WTC11 (cell line): ENCODE measurements around the gene PSD4. TPM values are rescaled to one million over a fixed set of nuclear protein-coding genes. Genes with fewer than 3 reads are reported as not detected.

Experiments
- ATAC-seq: fragments of 200-7000 bp; cut with Tn5 transposase; 2 replicates; pipeline ENCODE4 v1.10.0; 2021; ENCODE audit warnings: mild to moderate bottlenecking, moderate library complexity
- CTCF ChIA-PET: fragments of 300-600 bp; sonication (Branson Sonifier 250); formaldehyde crosslinking; loops from one replicate; lab custom pipeline; 2021; ENCODE audit warnings: antibody characterized with exemption; lab: Charles Lee
- POLR2A ChIA-PET: fragments of 350-600 bp; sonication (Branson Sonifier 250); formaldehyde crosslinking; loops from one replicate; lab custom pipeline; 2021; ENCODE audit warnings: antibody characterized with exemption; lab: Charles Lee
- DNase-seq: peaks from one replicate; pipeline ENCODE4 v3.0.0; 2021; ENCODE audit warnings: low spot score
- H3K27ac Mint-ChIP-seq: 2 replicates; pipeline ENCODE4 v1.8.0; 2021; ENCODE audit warnings: mixed read lengths
- H3K27me3 Mint-ChIP-seq: 2 replicates; pipeline ENCODE4 v1.8.0; 2021; ENCODE audit warnings: low read depth, mild to moderate bottlenecking, moderate library complexity, mixed read lengths
- H3K36me3 Mint-ChIP-seq: 2 replicates; pipeline ENCODE4 v1.8.0; 2021; ENCODE audit warnings: mixed read lengths
- H3K4me1 Mint-ChIP-seq: 2 replicates; pipeline ENCODE4 v1.8.0; 2022; ENCODE audit warnings: mixed read lengths
- H3K4me3 Mint-ChIP-seq: 2 replicates; pipeline ENCODE4 v1.8.0; 2021; ENCODE audit warnings: mild to moderate bottlenecking, moderate library complexity, mixed read lengths
- H3K9me3 Mint-ChIP-seq: 2 replicates; pipeline ENCODE4 v1.8.0; 2021; ENCODE audit warnings: mixed read lengths
- ATF1 ChIP-seq: sonication (generic); formaldehyde crosslinking; IDR thresholded peaks from 2 replicates; pipeline ENCODE4 v1.8.1; 2023; ENCODE audit warnings: mild to moderate bottlenecking, moderate library complexity, missing genetic modification reagents
- CREM ChIP-seq: sonication (generic); formaldehyde crosslinking; IDR thresholded peaks from 2 replicates; pipeline ENCODE4 v1.8.1; 2022; ENCODE audit warnings: mild to moderate bottlenecking, missing genetic modification reagents, moderate library complexity
- CTCF ChIP-seq: fragments of 200-600 bp; IDR thresholded peaks from 2 replicates; pipeline ENCODE4 v1.8.0; 2022; ENCODE audit warnings: antibody characterized with exemption
- E2F4 ChIP-seq: sonication (generic); formaldehyde crosslinking; IDR thresholded peaks from 2 replicates; pipeline ENCODE4 v1.8.1; 2022; ENCODE audit warnings: low read depth, mild to moderate bottlenecking, moderate library complexity, missing genetic modification reagents, borderline replicate concordance
- KAT7 ChIP-seq: sonication (generic); formaldehyde crosslinking; IDR thresholded peaks from 2 replicates; pipeline ENCODE4 v1.8.1; 2023; ENCODE audit warnings: missing genetic modification reagents, mild to moderate bottlenecking, borderline replicate concordance
- MAX ChIP-seq: sonication (generic); formaldehyde crosslinking; IDR thresholded peaks from 2 replicates; pipeline ENCODE4 v1.8.0; 2022; ENCODE audit warnings: mild to moderate bottlenecking, missing genetic modification reagents
- MXD4 ChIP-seq: fragments of 250-450 bp; sonication (Bioruptor Pico); IDR thresholded peaks from 2 replicates; pipeline ENCODE4 v1.8.0; 2021; ENCODE audit warnings: mild to moderate bottlenecking, moderate library complexity, borderline replicate concordance
- NFATC4 ChIP-seq: fragments of 250-450 bp; sonication (Bioruptor Pico); IDR thresholded peaks from 2 replicates; pipeline ENCODE4 v1.9.0; 2021; ENCODE audit warnings: mild to moderate bottlenecking
- RORB ChIP-seq: fragments of 250-450 bp; sonication (Bioruptor Pico); IDR thresholded peaks from 2 replicates; pipeline ENCODE4 v1.9.0; 2021; ENCODE audit warnings: mild to moderate bottlenecking
- SMAD3 ChIP-seq: sonication (generic); formaldehyde crosslinking; IDR thresholded peaks from 2 replicates; pipeline ENCODE4 v1.8.0; 2022; ENCODE audit warnings: missing genetic modification reagents, mild to moderate bottlenecking, borderline replicate concordance
- TEAD1 ChIP-seq: sonication (generic); formaldehyde crosslinking; IDR thresholded peaks from 2 replicates; pipeline ENCODE4 v1.8.0; 2022; ENCODE audit warnings: mild to moderate bottlenecking, missing genetic modification reagents
- ZNF396 ChIP-seq: fragments of 250-450 bp; sonication (Bioruptor Pico); IDR thresholded peaks from 2 replicates; pipeline ENCODE4 v1.8.0; 2021; ENCODE audit warnings: mild to moderate bottlenecking, moderate library complexity, borderline replicate concordance
- ZNF423 ChIP-seq: fragments of 250-450 bp; sonication (Bioruptor Pico); IDR thresholded peaks from 2 replicates; pipeline ENCODE4 v2.1.2; 2022; ENCODE audit warnings: mild to moderate bottlenecking, moderate library complexity
- total RNA-seq: library from RNA; stranded (reverse); gene quantifications from 3 replicates; pipeline ENCODE4 v1.2.3, GENCODE V29; 2021
- TF ChIP-seq, protein P1 (sequence below): sonication (generic); formaldehyde crosslinking; conservative IDR thresholded peaks from 2 replicates; pipeline ENCODE4 v1.8.1; 2023; ENCODE audit warnings: mild to moderate bottlenecking, low read depth, missing genetic modification reagents, moderate library complexity
- TF ChIP-seq, protein P2 (sequence below): sonication (generic); formaldehyde crosslinking; IDR thresholded peaks from 2 replicates; pipeline ENCODE4 v1.8.0; 2023; ENCODE audit warnings: missing genetic modification reagents, mild to moderate bottlenecking, borderline replicate concordance
- TF ChIP-seq, protein P3 (sequence below): sonication (generic); formaldehyde crosslinking; IDR thresholded peaks from 2 replicates; pipeline ENCODE4 v1.8.1; 2023; ENCODE audit warnings: mild to moderate bottlenecking, moderate library complexity, missing genetic modification reagents

PSD4 gene
- total RNA-seq, 1 experiment from 2014 or later, result 1.5 TPM

DNA sequence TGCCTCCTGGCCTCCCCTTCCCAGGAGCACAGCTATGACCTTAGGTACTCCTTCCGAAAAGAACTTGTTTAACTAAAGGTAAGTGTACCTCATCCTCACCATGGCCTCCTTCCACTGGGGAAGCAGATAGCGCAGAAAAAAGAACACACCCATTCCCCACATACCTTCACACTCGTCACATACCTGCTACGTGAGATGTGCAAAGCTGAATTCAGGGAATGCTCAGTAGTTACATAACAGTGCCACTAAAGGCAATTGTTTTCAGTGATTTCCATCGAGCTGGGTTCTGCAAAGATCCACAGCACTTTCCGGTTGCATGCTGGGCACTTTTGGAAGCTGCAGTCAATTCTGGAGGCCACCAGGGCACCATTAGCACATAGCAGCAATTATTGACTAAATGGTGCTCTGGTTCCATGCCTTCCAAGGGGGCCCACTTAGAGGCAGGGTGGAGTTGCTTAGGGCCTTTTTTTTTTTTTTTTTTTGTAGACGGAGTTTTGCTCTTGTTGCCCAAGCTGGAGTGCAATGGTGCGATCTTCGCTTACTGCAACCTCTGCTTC lies 63.9 kb downstream of the PSD4 start (continued):
- TF ChIP-seq, protein P1, sequence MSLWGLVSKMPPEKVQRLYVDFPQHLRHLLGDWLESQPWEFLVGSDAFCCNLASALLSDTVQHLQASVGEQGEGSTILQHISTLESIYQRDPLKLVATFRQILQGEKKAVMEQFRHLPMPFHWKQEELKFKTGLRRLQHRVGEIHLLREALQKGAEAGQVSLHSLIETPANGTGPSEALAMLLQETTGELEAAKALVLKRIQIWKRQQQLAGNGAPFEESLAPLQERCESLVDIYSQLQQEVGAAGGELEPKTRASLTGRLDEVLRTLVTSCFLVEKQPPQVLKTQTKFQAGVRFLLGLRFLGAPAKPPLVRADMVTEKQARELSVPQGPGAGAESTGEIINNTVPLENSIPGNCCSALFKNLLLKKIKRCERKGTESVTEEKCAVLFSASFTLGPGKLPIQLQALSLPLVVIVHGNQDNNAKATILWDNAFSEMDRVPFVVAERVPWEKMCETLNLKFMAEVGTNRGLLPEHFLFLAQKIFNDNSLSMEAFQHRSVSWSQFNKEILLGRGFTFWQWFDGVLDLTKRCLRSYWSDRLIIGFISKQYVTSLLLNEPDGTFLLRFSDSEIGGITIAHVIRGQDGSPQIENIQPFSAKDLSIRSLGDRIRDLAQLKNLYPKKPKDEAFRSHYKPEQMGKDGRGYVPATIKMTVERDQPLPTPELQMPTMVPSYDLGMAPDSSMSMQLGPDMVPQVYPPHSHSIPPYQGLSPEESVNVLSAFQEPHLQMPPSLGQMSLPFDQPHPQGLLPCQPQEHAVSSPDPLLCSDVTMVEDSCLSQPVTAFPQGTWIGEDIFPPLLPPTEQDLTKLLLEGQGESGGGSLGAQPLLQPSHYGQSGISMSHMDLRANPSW (CRISPR knock-in tag), result no peak

- 0 out of 2 replicates have a peak, but pooled peaks cover 3% of the 10 kb centered on the region for H3K4me1 Mint-ChIP-seq
- DNase-seq (no peak), ATAC-seq (no peak)
- H3K27ac Mint-ChIP-seq, result no peak overlapping the region
- peaks cover 3% of the 10 kb centered on the region; the same call in 1 of the 2 replicates for H3K9me3 Mint-ChIP-seq
- CTCF ChIA-PET, result interaction anchor here (1.1 to 3.4 kb wide), 5 partner anchors 10 to 132 kb away, joined by 3 to 13 read pairs (median 5); no protein-coding TSS in a partner anchor
- H3K27me3 Mint-ChIP-seq, result no peaks in the 10 kb centered on the region
- H3K36me3 Mint-ChIP-seq, result no peaks in the 10 kb centered on the region
- POLR2A ChIA-PET, result no interaction called here
- no peak overlapping the region for H3K4me3 Mint-ChIP-seq
- TF ChIP-seq MXD4 (CRISPR knock-in tag) (no peak), CTCF (no peak), SMAD3 (no peak), NFATC4 (CRISPR knock-in tag) (no peak), E2F4 (CRISPR knock-in tag) (no peak), ZNF423 (CRISPR knock-in tag) (no peak), ATF1 (no peak), RORB (CRISPR knock-in tag) (no peak), CREM (CRISPR knock-in tag) (no peak), TEAD1 (no peak), MAX (no peak), KAT7 (CRISPR knock-in tag) (no peak), ZNF396 (CRISPR knock-in tag) (no peak)
- TF ChIP-seq, protein P2, sequence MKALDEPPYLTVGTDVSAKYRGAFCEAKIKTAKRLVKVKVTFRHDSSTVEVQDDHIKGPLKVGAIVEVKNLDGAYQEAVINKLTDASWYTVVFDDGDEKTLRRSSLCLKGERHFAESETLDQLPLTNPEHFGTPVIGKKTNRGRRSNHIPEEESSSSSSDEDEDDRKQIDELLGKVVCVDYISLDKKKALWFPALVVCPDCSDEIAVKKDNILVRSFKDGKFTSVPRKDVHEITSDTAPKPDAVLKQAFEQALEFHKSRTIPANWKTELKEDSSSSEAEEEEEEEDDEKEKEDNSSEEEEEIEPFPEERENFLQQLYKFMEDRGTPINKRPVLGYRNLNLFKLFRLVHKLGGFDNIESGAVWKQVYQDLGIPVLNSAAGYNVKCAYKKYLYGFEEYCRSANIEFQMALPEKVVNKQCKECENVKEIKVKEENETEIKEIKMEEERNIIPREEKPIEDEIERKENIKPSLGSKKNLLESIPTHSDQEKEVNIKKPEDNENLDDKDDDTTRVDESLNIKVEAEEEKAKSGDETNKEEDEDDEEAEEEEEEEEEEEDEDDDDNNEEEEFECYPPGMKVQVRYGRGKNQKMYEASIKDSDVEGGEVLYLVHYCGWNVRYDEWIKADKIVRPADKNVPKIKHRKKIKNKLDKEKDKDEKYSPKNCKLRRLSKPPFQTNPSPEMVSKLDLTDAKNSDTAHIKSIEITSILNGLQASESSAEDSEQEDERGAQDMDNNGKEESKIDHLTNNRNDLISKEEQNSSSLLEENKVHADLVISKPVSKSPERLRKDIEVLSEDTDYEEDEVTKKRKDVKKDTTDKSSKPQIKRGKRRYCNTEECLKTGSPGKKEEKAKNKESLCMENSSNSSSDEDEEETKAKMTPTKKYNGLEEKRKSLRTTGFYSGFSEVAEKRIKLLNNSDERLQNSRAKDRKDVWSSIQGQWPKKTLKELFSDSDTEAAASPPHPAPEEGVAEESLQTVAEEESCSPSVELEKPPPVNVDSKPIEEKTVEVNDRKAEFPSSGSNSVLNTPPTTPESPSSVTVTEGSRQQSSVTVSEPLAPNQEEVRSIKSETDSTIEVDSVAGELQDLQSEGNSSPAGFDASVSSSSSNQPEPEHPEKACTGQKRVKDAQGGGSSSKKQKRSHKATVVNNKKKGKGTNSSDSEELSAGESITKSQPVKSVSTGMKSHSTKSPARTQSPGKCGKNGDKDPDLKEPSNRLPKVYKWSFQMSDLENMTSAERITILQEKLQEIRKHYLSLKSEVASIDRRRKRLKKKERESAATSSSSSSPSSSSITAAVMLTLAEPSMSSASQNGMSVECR (CRISPR knock-in tag), result no peak
- TF ChIP-seq, protein P3, sequence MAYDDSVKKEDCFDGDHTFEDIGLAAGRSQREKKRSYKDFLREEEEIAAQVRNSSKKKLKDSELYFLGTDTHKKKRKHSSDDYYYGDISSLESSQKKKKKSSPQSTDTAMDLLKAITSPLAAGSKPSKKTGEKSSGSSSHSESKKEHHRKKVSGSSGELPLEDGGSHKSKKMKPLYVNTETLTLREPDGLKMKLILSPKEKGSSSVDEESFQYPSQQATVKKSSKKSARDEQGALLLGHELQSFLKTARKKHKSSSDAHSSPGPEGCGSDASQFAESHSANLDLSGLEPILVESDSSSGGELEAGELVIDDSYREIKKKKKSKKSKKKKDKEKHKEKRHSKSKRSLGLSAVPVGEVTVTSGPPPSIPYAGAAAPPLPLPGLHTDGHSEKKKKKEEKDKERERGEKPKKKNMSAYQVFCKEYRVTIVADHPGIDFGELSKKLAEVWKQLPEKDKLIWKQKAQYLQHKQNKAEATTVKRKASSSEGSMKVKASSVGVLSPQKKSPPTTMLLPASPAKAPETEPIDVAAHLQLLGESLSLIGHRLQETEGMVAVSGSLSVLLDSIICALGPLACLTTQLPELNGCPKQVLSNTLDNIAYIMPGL (CRISPR knock-in tag), result no peak
- TF ChIP-seq, protein P1 (CRISPR knock-in tag), result no peak
Measured at GRCh38 chr2:113238871-113239839, 65.4 kb downstream of the PSD4 start.
